Psoas muscle (tissue), 8 donors: Measurements from ENCODE around the gene NNAT. TPM values are rescaled to one million over a fixed set of nuclear protein-coding genes. Genes with fewer than 3 reads are reported as not detected.

Experiments
- ATAC-seq, 4 donors: fragments of 200-7000 bp; cut with Tn5 transposase; one replicate each; pipeline ENCODE4 v1.9.1; 2020; ENCODE audit warnings: moderate library complexity in 3 of 4, mild to moderate bottlenecking in 2 of 4
- DNase-seq, 2 donors: peaks; one replicate each; pipeline ENCODE4 v3.0.0-alpha.2; 2020
- H3K27ac ChIP-seq: fragments of 200-600 bp; one replicate; pipeline ENCODE4 v1.8.0; 2022
- H3K27me3 ChIP-seq, 3 donors: fragments of 200-600 bp in 1 of 3; one replicate each; pipeline versions ENCODE4 v1.6.1 to v1.8.0; 2013 to 2022; ENCODE audit warnings: low read length in 2 of 3, mild to moderate bottlenecking in 2 of 3, moderate library complexity in 1 of 3; ENCODE audit not compliant: insufficient read depth in 3 of 3
- H3K36me3 ChIP-seq, 2 donors: fragments of 200-600 bp in 1 of 2; one replicate each; pipeline versions ENCODE4 v1.6.1 to v1.8.0; 2013 to 2022; ENCODE audit warnings: low read depth in 1 of 2, mild to moderate bottlenecking in 1 of 2, moderate library complexity in 1 of 2; ENCODE audit not compliant: insufficient read depth in 1 of 2
- H3K4me1 ChIP-seq: fragments of 200-600 bp; one replicate; pipeline ENCODE4 v1.8.0; 2022
- H3K4me3 ChIP-seq: fragments of 200-600 bp; one replicate; pipeline ENCODE4 v1.8.0; 2022; ENCODE audit warnings: mild to moderate bottlenecking
- H3K9me3 ChIP-seq: fragments of 200-600 bp; one replicate; pipeline ENCODE4 v1.8.0; 2022
- WGBS, 3 donors: extraction: QIAGEN DNeasy Blood & Tissue Kit; methylation state at CpG; one replicate each; pipeline versions ENCODE4 v1.1.6 to v1.1.7; 2013; 5-methylcytosine and 5-hydroxymethylcytosine counted together
- intact Hi-C, 2 donors: fragments of 100-400 bp; cut with DNase I; formaldehyde crosslinking; loops; one replicate each; pipeline versions ENCODE4 v1.11.0 to v1.14.2; 2022
- polyA plus RNA-seq, 3 donors: library from polyadenylated mRNA; stranded (reverse); fragments of 200-250 nt; gene quantifications; one replicate each; pipeline ENCODE4 v1.2.3, GENCODE V29; 2013
- total RNA-seq, 4 donors: library from RNA; stranded (reverse); fragmentation: NEBNext Ultra II Directional in 2 of 4; extraction: Animal tissue kit (Norgen Biotek cat#: 25700) in 2 of 4; gene quantifications; one replicate each; pipeline versions ENCODE4 v1.2.1 to v1.2.4, GENCODE V29; 2021 to 2023
- TF ChIP-seq, protein P1 (sequence below): fragments of 200-600 bp; IDR thresholded peaks from one replicate; pipeline ENCODE4 v1.8.0; 2022; ENCODE audit warnings: antibody characterized with exemption
- donor health status: healthy with polysubstance abuse.
- donor health status: DM: no; HTN: no; CAD: no; lungs with moderate emphysema.
- donor health status: Bipolar disorder and iron deficiency.
- donor health status: healthy.
- donor health status: DM: yes; HTN: yes; CAD: no.
- donor health status: DM: no; HTN: no; CAD: no.
- donor health status: DM: no; HTN: no; CAD: no.
- donor health status: DM: yes; HTN: yes; CAD: no.

The NNAT gene
- total and polyA plus RNA-seq, 7 donors: 0.50 to 52.3 (median 2.0) TPM

- intact Hi-C loops: loop anchor here in 1 of 2 donors (2.0 kb wide), 1 partner anchor 18 kb away; no protein-coding TSS in a partner anchor
- Histone ChIP-seq H3K36me3 (no peaks in the 10 kb centered on the region), H3K4me1 (no peaks in the 10 kb centered on the region), H3K9me3 (no peaks in the 10 kb centered on the region), H3K27me3 (peaks cover 0 to 4% (median 0%) of the 10 kb centered on the region in 3 donors), H3K27ac (no peak overlapping the region), H3K4me3 (no peak overlapping the region)
- TF ChIP-seq, protein P1, sequence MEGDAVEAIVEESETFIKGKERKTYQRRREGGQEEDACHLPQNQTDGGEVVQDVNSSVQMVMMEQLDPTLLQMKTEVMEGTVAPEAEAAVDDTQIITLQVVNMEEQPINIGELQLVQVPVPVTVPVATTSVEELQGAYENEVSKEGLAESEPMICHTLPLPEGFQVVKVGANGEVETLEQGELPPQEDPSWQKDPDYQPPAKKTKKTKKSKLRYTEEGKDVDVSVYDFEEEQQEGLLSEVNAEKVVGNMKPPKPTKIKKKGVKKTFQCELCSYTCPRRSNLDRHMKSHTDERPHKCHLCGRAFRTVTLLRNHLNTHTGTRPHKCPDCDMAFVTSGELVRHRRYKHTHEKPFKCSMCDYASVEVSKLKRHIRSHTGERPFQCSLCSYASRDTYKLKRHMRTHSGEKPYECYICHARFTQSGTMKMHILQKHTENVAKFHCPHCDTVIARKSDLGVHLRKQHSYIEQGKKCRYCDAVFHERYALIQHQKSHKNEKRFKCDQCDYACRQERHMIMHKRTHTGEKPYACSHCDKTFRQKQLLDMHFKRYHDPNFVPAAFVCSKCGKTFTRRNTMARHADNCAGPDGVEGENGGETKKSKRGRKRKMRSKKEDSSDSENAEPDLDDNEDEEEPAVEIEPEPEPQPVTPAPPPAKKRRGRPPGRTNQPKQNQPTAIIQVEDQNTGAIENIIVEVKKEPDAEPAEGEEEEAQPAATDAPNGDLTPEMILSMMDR: no peak
- no peak for ATAC-seq
- no peak for DNase-seq
- 50 to 67% (median 54%) methylated on average over 5 of the region's 5 CpGs for WGBS, 3 donors
These were observed 45.8 kb upstream of the NNAT start for GRCh38 chr20:37475252-37475651.

DNA sequence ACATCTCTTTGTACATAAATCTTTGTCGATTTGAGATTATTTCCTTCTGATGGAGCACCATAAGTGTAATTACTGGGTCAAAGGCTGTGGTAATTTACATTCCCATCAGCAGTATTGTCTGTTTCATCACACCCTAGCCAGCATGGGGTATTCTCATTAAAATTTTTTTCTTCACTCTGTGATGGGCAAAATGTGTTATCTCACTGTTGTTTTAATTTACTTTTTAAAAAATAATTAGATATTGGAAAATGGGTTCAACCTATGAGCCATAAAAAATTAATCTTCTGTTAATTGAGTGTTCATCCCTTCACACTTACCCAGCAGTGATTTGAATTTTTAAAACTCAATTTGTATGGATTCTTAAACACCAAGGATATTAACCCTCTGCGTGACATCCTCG lies 44.0 kb upstream of the NNAT start:
- no peak for ATAC-seq
- Histone ChIP-seq H3K36me3 (no peaks in the 10 kb centered on the region), H3K9me3 (no peaks in the 10 kb centered on the region), H3K4me3 (no peak overlapping the region), H3K27me3 (peaks cover 0 to 4% (median 0%) of the 10 kb centered on the region in 3 donors), H3K27ac (no peak overlapping the region), H3K4me1 (no peaks in the 10 kb centered on the region)
- intact Hi-C loops: no loop called here
- DNase-seq: no peak
- TF ChIP-seq, protein P1: no peak
- 58 to 75% (median 60%) methylated on average over 3 of the region's 3 CpGs for WGBS, 3 donors

DNA sequence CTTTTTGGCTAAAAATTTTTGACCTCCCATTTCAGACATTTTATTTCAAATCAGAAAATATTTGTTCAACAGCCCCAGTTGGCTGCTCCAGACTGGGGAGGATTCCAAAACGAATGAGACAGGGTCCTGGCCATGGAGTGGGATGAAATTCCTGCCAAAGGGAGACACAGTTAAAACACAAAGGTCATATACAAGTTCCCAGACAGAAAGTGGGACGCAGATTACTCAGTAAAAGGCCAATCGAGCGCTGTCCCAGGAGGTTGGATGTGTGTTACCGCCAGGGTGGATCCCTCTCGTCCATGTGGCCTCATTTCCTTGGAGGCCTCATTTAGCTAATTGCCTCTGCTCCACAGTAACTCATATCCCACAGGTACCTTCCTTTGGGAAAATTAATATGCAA lies 41.8 kb upstream of the NNAT start:
- intact Hi-C loops: no loop called here
- 36 to 67% (median 37%) methylated on average over 6 of the region's 6 CpGs for WGBS, 3 donors

GRCh38 chr20:37479925-37480691 lies 40.9 kb upstream of the NNAT start:
- intact Hi-C loops: no loop called here
- no peak for DNase-seq
- ATAC-seq: no peak

More for the DNA sequence above, 41.8 kb upstream of the NNAT start:
- ATAC-seq (no peak), DNase-seq (no peak)
- no peak overlapping the region for H3K4me3 ChIP-seq
- no peaks in the 10 kb centered on the region for H3K36me3 ChIP-seq
- H3K27me3 ChIP-seq: peaks cover 0 to 4% (median 0%) of the 10 kb centered on the region in 3 donors
- H3K4me1 ChIP-seq: no peaks in the 10 kb centered on the region
- TF ChIP-seq, protein P1: no peak
- H3K9me3 ChIP-seq: no peaks in the 10 kb centered on the region
- H3K27ac ChIP-seq: no peak overlapping the region

More at GRCh38 chr20:37479925-37480691, 40.9 kb upstream of the NNAT start:
- H3K27ac ChIP-seq: no peak overlapping the region
- TF ChIP-seq, protein P1: no peak
- H3K9me3 ChIP-seq: no peaks in the 10 kb centered on the region
- WGBS, 3 donors: 86 to 89% (median 88%) methylated on average over 9 of the region's 9 CpGs
- H3K36me3 ChIP-seq: no peaks in the 10 kb centered on the region
- H3K4me1 ChIP-seq: no peaks in the 10 kb centered on the region
- no peak overlapping the region for H3K4me3 ChIP-seq
- H3K27me3 ChIP-seq: peaks cover 0 to 4% (median 0%) of the 10 kb centered on the region in 3 donors
